ENCODE results near the gene NELL2. TPM values are rescaled to one million over a fixed set of nuclear protein-coding genes. Genes with fewer than 3 reads are reported as not detected.

Gene NELL2
- total and polyA plus RNA-seq, 10 of the 15 experiments (the other 5 are each of a cell fraction or from before 2014, with no cell fraction given): 0.27 to 2.3 (median 0.76) TPM

DNA sequence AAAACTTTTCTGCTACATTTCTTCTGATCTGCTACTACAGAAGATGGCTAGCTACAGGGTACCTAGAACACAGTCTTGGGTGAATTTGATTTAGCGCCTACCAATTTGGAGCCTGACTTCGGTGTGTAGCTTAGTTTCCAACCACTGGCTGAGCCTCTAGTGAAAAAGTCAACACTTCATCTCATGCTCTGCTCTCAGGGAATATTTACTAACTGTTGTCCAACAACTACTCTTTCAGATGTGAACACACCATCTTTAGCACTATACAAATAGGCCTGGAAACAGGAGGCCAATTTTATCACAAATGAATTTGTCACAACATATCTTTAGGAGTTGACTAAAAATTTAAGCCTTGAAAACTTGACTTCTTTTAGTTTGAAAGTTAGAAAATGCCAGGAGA, 167.9 kb downstream of the NELL2 start:
- BruUV-seq (replicated peaks): no TSS peak
- H3K9me3 ChIP-seq (replicated peaks; ENCODE audit: control insufficient read depth, insufficient read depth, low read length): no peaks in the 10 kb centered on the region
- no peaks in the 10 kb centered on the region for H3K4me1 ChIP-seq (ENCODE audit: control insufficient read depth, insufficient read depth, low read length)
- no peaks in the 10 kb centered on the region for H3K36me3 ChIP-seq (ENCODE audit: control insufficient read depth in 2 of 2, insufficient read depth in 2 of 2, low read length in 1 of 2)
- DNase-seq (ENCODE audit: low read depth, low spot score) (no peak), ATAC-seq (no peak), FAIRE-seq (no peak)
- TF ChIP-seq NR2C2 (IDR thresholded peaks at IDR 0.05; ENCODE audit: borderline replicate concordance, control insufficient read depth, insufficient read length, low read depth) (no peak), MYB (IDR thresholded peaks at IDR 0.05; ENCODE audit: borderline replicate concordance, low read depth, low read length) (no peak)
- TF ChIP-seq, protein P1, sequence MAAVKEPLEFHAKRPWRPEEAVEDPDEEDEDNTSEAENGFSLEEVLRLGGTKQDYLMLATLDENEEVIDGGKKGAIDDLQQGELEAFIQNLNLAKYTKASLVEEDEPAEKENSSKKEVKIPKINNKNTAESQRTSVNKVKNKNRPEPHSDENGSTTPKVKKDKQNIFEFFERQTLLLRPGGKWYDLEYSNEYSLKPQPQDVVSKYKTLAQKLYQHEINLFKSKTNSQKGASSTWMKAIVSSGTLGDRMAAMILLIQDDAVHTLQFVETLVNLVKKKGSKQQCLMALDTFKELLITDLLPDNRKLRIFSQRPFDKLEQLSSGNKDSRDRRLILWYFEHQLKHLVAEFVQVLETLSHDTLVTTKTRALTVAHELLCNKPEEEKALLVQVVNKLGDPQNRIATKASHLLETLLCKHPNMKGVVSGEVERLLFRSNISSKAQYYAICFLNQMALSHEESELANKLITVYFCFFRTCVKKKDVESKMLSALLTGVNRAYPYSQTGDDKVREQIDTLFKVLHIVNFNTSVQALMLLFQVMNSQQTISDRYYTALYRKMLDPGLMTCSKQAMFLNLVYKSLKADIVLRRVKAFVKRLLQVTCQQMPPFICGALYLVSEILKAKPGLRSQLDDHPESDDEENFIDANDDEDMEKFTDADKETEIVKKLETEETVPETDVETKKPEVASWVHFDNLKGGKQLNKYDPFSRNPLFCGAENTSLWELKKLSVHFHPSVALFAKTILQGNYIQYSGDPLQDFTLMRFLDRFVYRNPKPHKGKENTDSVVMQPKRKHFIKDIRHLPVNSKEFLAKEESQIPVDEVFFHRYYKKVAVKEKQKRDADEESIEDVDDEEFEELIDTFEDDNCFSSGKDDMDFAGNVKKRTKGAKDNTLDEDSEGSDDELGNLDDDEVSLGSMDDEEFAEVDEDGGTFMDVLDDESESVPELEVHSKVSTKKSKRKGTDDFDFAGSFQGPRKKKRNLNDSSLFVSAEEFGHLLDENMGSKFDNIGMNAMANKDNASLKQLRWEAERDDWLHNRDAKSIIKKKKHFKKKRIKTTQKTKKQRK (IDR thresholded peaks at IDR 0.05; ENCODE audit: low read depth, low read length): no peak
- TF ChIP-seq, protein P2, sequence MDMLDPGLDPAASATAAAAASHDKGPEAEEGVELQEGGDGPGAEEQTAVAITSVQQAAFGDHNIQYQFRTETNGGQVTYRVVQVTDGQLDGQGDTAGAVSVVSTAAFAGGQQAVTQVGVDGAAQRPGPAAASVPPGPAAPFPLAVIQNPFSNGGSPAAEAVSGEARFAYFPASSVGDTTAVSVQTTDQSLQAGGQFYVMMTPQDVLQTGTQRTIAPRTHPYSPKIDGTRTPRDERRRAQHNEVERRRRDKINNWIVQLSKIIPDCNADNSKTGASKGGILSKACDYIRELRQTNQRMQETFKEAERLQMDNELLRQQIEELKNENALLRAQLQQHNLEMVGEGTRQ (IDR thresholded peaks at IDR 0.05; ENCODE audit: borderline replicate concordance, low read depth, low read length): no peak
- TF ChIP-seq, protein P3, sequence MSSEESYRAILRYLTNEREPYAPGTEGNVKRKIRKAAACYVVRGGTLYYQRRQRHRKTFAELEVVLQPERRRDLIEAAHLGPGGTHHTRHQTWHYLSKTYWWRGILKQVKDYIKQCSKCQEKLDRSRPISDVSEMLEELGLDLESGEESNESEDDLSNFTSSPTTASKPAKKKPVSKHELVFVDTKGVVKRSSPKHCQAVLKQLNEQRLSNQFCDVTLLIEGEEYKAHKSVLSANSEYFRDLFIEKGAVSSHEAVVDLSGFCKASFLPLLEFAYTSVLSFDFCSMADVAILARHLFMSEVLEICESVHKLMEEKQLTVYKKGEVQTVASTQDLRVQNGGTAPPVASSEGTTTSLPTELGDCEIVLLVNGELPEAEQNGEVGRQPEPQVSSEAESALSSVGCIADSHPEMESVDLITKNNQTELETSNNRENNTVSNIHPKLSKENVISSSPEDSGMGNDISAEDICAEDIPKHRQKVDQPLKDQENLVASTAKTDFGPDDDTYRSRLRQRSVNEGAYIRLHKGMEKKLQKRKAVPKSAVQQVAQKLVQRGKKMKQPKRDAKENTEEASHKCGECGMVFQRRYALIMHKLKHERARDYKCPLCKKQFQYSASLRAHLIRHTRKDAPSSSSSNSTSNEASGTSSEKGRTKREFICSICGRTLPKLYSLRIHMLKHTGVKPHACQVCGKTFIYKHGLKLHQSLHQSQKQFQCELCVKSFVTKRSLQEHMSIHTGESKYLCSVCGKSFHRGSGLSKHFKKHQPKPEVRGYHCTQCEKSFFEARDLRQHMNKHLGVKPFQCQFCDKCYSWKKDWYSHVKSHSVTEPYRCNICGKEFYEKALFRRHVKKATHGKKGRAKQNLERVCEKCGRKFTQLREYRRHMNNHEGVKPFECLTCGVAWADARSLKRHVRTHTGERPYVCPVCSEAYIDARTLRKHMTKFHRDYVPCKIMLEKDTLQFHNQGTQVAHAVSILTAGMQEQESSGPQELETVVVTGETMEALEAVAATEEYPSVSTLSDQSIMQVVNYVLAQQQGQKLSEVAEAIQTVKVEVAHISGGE (CRISPR knock-in tag; IDR thresholded peaks at IDR 0.05): no peak
- SMC1A ChIA-PET (ENCODE audit: uncharacterized antibody, unreplicated experiment): no interaction called here
- no peak overlapping the region for H3K4me3 ChIP-seq
- WGBS (ENCODE audit: insufficient coverage, insufficient replicate concordance, low lambda C conversion rate, missing lambda C conversion rate): 50% methylated on average over 2 of the region's 2 CpGs
- in situ Hi-C loops (cut with MboI) (no loop called here), intact Hi-C loops (cut with micrococcal nuclease; ENCODE audit: unreplicated experiment) (no loop called here)
- POLR2A ChIA-PET: no interaction called here
- H3K27me3 ChIP-seq (replicated peaks in 1 of 2; ENCODE audit: control insufficient read depth in 2 of 2, insufficient read depth in 2 of 2, low read length in 1 of 2): no peaks in the 10 kb centered on the region
- RAD21 ChIA-PET (ENCODE audit: unreplicated experiment): no interaction called here
- H3K4me2 ChIP-seq (ENCODE audit: control insufficient read depth, insufficient read depth): no peak overlapping the region
- H3K79me2 ChIP-seq (ENCODE audit: control insufficient read depth, insufficient read depth, low read length): no peaks in the 10 kb centered on the region
- H3K9ac ChIP-seq (ENCODE audit: control insufficient read depth, insufficient read depth, low read length): no peak overlapping the region
- CTCF ChIA-PET: no interaction called here
- no peak overlapping the region for H3K27ac ChIP-seq (ENCODE audit: control insufficient read depth, insufficient read depth)
- no peak overlapping the region for H2AFZ ChIP-seq (ENCODE audit: control insufficient read depth, low read depth, low read length)
- H4K20me1 ChIP-seq (ENCODE audit: control insufficient read depth, insufficient read depth): no peaks in the 10 kb centered on the region
